CD14-positive monocyte (primary cell): ENCODE results near the gene WIPF1. TPM values are rescaled to one million over a fixed set of nuclear protein-coding genes. Genes with fewer than 3 reads are reported as not detected.

Experiments used
- DNase-seq, 3 donors: peaks; one replicate each; pipeline ENCODE4 v3.0.0-alpha.2; 2011 to 2022
- H2AFZ ChIP-seq: 2 replicates; pipeline ENCODE4 v1.6.0; 2012; ENCODE audit warnings: mild to moderate bottlenecking, low read depth, low read length, inconsistent platforms; ENCODE audit not compliant: insufficient read depth, poor library complexity, severe bottlenecking
- H3K27ac ChIP-seq, 2 donors: 1 replicate in 1 of 2; 2 replicates in 1 of 2; pipeline ENCODE4 v1.5.1; 2012 to 2013; ENCODE audit warnings: low read length in 2 of 2, control low read depth in 1 of 2, inconsistent platforms in 1 of 2, low read depth in 1 of 2, mild to moderate bottlenecking in 1 of 2
- H3K27me3 ChIP-seq, 2 donors: one replicate each; pipeline versions ENCODE4 v1.6.0 to v1.6.1; 2011 to 2013; ENCODE audit warnings: low read length in 2 of 2; ENCODE audit not compliant: control insufficient read depth in 2 of 2, insufficient read depth in 2 of 2
- H3K36me3 ChIP-seq, 2 donors: replicated peaks in 1 of 2; 1 replicate in 1 of 2; 2 replicates in 1 of 2; pipeline versions ENCODE4 v1.5.1 to v1.6.1; 2012 to 2013; ENCODE audit warnings: low read length in 2 of 2, control low read depth in 1 of 2, inconsistent platforms in 1 of 2, mild to moderate bottlenecking in 1 of 2; ENCODE audit not compliant: insufficient read depth in 2 of 2, control insufficient read depth in 1 of 2
- H3K4me1 ChIP-seq, 2 donors: 1 replicate in 1 of 2; 2 replicates in 1 of 2; pipeline versions ENCODE4 v1.5.1 to v1.6.1; 2012 to 2013; ENCODE audit warnings: low read length in 2 of 2, control low read depth in 1 of 2, inconsistent platforms in 1 of 2, mild to moderate bottlenecking in 1 of 2, moderate library complexity in 1 of 2; ENCODE audit not compliant: insufficient read depth in 2 of 2, control insufficient read depth in 1 of 2
- H3K4me2 ChIP-seq: replicated peaks from 2 replicates; pipeline ENCODE3; 2012; ENCODE audit warnings: low read length, moderate library complexity, mild to moderate bottlenecking; ENCODE audit not compliant: poor library complexity, severe bottlenecking; ENCODE audit errors: extremely low read depth
- H3K4me3 ChIP-seq, 3 experiments: fragments of 200-600 bp in 1 of 3; sonication (generic) in 1 of 3; replicated peaks in 1 of 3; 1 replicate in 2 of 3; 2 replicates in 1 of 3; pipeline ENCODE4 v1.5.1; 2011 to 2013; ENCODE audit warnings: low read length in 3 of 3, mild to moderate bottlenecking in 3 of 3, control low read depth in 2 of 3, low read depth in 2 of 3, inconsistent platforms in 1 of 3, moderate library complexity in 1 of 3
- H3K79me2 ChIP-seq: 2 replicates; pipeline ENCODE4 v1.6.0; 2012; ENCODE audit warnings: mild to moderate bottlenecking, control low read depth, inconsistent platforms, low read length, moderate library complexity; ENCODE audit not compliant: insufficient read depth
- H3K9ac ChIP-seq: 2 replicates; pipeline ENCODE4 v1.6.0; 2017; ENCODE audit warnings: low read length, mild to moderate bottlenecking; ENCODE audit not compliant: insufficient read depth, poor library complexity, severe bottlenecking
- H3K9me3 ChIP-seq, 2 donors: replicated peaks in 1 of 2; 1 replicate in 1 of 2; 2 replicates in 1 of 2; pipeline versions ENCODE4 v1.5.1 to v1.6.1; 2012 to 2013; ENCODE audit warnings: low read length in 2 of 2, control low read depth in 1 of 2; ENCODE audit not compliant: control insufficient read depth in 1 of 2, insufficient read depth in 1 of 2
- H4K20me1 ChIP-seq: 2 replicates; pipeline ENCODE4 v1.6.0; 2012; ENCODE audit warnings: mild to moderate bottlenecking, low read length, control low read depth, moderate library complexity; ENCODE audit not compliant: insufficient read depth
- H3K27ac Mint-ChIP-seq, 7 donors: one replicate each; pipeline ENCODE4 v1.8.0; 2020; ENCODE audit warnings: mild to moderate bottlenecking in 7 of 7, mixed read lengths in 7 of 7, moderate library complexity in 6 of 7, inconsistent platforms in 2 of 7
- H3K27me3 Mint-ChIP-seq, 3 donors: one replicate each; pipeline ENCODE4 v1.8.0; 2021 to 2022; ENCODE audit warnings: low read depth in 3 of 3, mild to moderate bottlenecking in 3 of 3, mixed read lengths in 3 of 3, moderate library complexity in 3 of 3, inconsistent platforms in 1 of 3
- H3K36me3 Mint-ChIP-seq, 2 donors: one replicate each; pipeline ENCODE4 v1.8.0; 2020; ENCODE audit warnings: mixed read lengths in 2 of 2, inconsistent platforms in 1 of 2, mild to moderate bottlenecking in 1 of 2
- H3K4me1 Mint-ChIP-seq: one replicate; pipeline ENCODE4 v1.8.0; 2020; ENCODE audit warnings: mild to moderate bottlenecking, mixed read lengths
- H3K4me3 Mint-ChIP-seq, 2 donors: one replicate each; pipeline ENCODE4 v1.8.0; 2020; ENCODE audit warnings: mild to moderate bottlenecking in 2 of 2, mixed read lengths in 2 of 2, moderate library complexity in 1 of 2
- H3K9me3 Mint-ChIP-seq, 7 donors: one replicate each; pipeline ENCODE4 v1.8.0; 2020 to 2022; ENCODE audit warnings: mixed read lengths in 7 of 7, mild to moderate bottlenecking in 6 of 7, moderate library complexity in 6 of 7, inconsistent platforms in 2 of 7
- WGBS: methylation state at CpG from one replicate; pipeline ENCODE4 v1.1.5; 2013; ENCODE audit warnings: missing lambda C conversion rate; ENCODE audit not compliant: insufficient coverage; 5-methylcytosine and 5-hydroxymethylcytosine counted together
- intact Hi-C, 2 donors: fragments of 100-400 bp; cut with micrococcal nuclease; formaldehyde crosslinking; loops; one replicate each; pipeline versions ENCODE4 v1.15.0 to v1.15.1; 2023
- polyA plus RNA-seq, 3 donors: library from polyadenylated mRNA; depleted of rRNA in 1 of 3; unstranded in 2 of 3; stranded (reverse) in 1 of 3; fragments of 300-500 nt in 2 of 3; fragments of >200 nt in 1 of 3; fragmentation: Illumina TruSeq in 2 of 3; gene quantifications; 1 replicate in 2 of 3; 2 replicates in 1 of 3; pipeline ENCODE4 v1.2.3, GENCODE V29; 2012 to 2021
- TF ChIP-seq, protein P1 (sequence below): fragments of 200-600 bp; IDR thresholded peaks from one replicate; pipeline ENCODE4 v1.8.0; 2022; ENCODE audit warnings: antibody characterized with exemption, mild to moderate bottlenecking

The WIPF1 gene
- polyA plus RNA-seq, 3 donors: 43.9 to 126 (median 74.3) TPM

DNA sequence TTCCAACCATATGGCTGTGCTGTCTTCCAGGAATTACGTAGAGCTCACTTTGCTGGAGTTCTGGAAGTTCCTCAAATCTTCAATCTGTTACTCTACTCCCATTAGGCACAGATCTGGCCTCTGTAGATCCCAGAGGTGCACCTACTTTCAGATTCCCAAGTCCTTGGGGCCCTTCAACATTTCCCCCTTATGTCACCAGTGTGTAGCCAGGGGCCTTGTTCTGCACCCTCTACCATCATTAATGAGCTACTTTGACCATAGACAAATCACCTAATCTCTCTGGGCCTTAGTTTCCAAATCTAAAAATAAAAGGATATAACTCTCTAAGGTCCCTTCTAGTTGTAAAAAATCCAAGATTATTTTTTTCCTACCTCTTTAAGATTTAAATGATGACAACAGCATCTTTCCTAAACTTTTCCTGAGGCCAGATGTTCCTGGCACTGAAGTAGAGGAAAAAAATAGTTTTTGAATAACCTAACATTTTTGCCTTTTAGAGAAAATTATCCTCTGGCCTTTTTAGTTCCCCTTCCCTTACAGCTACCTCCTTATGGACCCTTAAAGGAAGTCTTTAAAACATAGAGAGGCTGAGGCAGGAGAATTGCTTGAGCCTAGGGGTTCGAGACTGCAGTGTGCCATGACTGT, 31.0 kb upstream of the WIPF1 start:
- Mint-ChIP-seq H3K4me1 (peaks cover 75% of the 10 kb centered on the region), H3K4me3 (no peak overlapping the region), H3K27me3 (peaks cover 0 to 2% (median 0%) of the 10 kb centered on the region in 3 donors), H3K27ac (peak overlapping the region in 5 of 7 donors; percentile 16 to 80 (median 42)), H3K9me3 (no peaks in the 10 kb centered on the region), H3K36me3 (peaks cover 72 to 82% of the 10 kb centered on the region in 2 donors)
- 100% methylated on average over 1 of the region's 2 CpGs for WGBS
- Histone ChIP-seq H2AFZ (no peak overlapping the region), H3K79me2 (peaks cover 100% of the 10 kb centered on the region), H3K27me3 (no peaks in the 10 kb centered on the region), H3K27ac (peak overlapping the region in 1 of 2 donors; percentile 88), H3K4me1 (peaks cover 36 to 54% of the 10 kb centered on the region in 2 donors), H3K4me3 (no peak overlapping the region), H4K20me1 (peaks cover 93% of the 10 kb centered on the region), H3K9me3 (no peaks in the 10 kb centered on the region), H3K9ac (no peak overlapping the region), H3K4me2 (no peak overlapping the region), H3K36me3 (peaks cover 53 to 75% of the 10 kb centered on the region in 2 donors)
- intact Hi-C loops: no loop called here
- DNase-seq: no peak
- TF ChIP-seq, protein P1, sequence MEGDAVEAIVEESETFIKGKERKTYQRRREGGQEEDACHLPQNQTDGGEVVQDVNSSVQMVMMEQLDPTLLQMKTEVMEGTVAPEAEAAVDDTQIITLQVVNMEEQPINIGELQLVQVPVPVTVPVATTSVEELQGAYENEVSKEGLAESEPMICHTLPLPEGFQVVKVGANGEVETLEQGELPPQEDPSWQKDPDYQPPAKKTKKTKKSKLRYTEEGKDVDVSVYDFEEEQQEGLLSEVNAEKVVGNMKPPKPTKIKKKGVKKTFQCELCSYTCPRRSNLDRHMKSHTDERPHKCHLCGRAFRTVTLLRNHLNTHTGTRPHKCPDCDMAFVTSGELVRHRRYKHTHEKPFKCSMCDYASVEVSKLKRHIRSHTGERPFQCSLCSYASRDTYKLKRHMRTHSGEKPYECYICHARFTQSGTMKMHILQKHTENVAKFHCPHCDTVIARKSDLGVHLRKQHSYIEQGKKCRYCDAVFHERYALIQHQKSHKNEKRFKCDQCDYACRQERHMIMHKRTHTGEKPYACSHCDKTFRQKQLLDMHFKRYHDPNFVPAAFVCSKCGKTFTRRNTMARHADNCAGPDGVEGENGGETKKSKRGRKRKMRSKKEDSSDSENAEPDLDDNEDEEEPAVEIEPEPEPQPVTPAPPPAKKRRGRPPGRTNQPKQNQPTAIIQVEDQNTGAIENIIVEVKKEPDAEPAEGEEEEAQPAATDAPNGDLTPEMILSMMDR: no peak

GRCh38 chr2:174627216-174627615, 29.6 kb upstream of the WIPF1 start:
- peaks cover 100% of the 10 kb centered on the region for H4K20me1 ChIP-seq
- Mint-ChIP-seq H3K36me3 (peaks cover 84 to 88% of the 10 kb centered on the region in 2 donors), H3K4me1 (peaks cover 67% of the 10 kb centered on the region), H3K27ac (peak overlapping the region in 6 of 7 donors; percentile 28 to 89 (median 66)), H3K9me3 (no peaks in the 10 kb centered on the region), H3K27me3 (peaks cover 0 to 2% (median 0%) of the 10 kb centered on the region in 3 donors), H3K4me3 (no peak overlapping the region)
- TF ChIP-seq, protein P1: no peak
- no peak overlapping the region for H3K9ac ChIP-seq
- no peak for DNase-seq
- no peaks in the 10 kb centered on the region for H3K9me3 ChIP-seq
- no peak overlapping the region for H2AFZ ChIP-seq
- peaks cover 100% of the 10 kb centered on the region for H3K79me2 ChIP-seq
- intact Hi-C loops: no loop called here
- peaks cover 67 to 89% of the 10 kb centered on the region in 2 donors for H3K36me3 ChIP-seq
- H3K27me3 ChIP-seq: no peaks in the 10 kb centered on the region
- H3K4me1 ChIP-seq: peaks cover 31 to 47% of the 10 kb centered on the region in 2 donors
- H3K4me3 ChIP-seq: no peak overlapping the region
- H3K4me2 ChIP-seq: no peak overlapping the region
- H3K27ac ChIP-seq: peak overlapping the region in 1 of 2 donors; percentile 88
